Stimulated activated CD8-positive, alpha-beta memory T cell treated with anti-CD3 and anti-CD28 coated beads, Interleukin-4, amount 100 ng/mL, for 4 hours (primary cell): ENCODE measurements around the gene BCAR1.
"Not testable (repeated sequence)": the region's sequence is repeated elsewhere in the genome, so short reads cannot be mapped to it uniquely, and the experiment has no call there.

ENCODE experiments used
- DNase-seq, 2 donors: peaks; one replicate each; pipeline ENCODE4 v3.0.0-alpha.2; 2020; ENCODE audit warnings: low read depth in 2 of 2, low spot score in 1 of 2

The BCAR1 gene

DNA sequence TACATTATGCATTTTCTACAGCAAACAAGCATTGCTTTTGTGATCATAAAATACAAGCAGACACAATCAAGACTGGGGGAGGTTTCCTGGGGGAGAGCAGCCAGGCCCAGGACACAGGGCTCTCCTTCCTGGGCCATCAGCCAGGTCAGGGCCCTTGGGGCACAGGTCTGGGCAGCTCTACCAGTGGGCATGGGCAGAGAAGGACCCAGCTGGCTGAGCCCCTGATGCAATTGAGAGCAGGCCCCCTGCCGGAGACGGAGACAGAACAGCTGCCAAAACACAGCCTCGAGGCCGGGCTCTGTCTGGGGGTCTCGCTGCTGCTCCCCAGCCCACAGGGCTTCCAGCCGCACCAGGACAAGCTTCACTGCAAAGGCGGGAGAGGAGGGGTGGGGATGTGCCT lies 10.8 kb downstream of the BCAR1 start:
- DNase-seq: not testable (repeated sequence)

DNA sequence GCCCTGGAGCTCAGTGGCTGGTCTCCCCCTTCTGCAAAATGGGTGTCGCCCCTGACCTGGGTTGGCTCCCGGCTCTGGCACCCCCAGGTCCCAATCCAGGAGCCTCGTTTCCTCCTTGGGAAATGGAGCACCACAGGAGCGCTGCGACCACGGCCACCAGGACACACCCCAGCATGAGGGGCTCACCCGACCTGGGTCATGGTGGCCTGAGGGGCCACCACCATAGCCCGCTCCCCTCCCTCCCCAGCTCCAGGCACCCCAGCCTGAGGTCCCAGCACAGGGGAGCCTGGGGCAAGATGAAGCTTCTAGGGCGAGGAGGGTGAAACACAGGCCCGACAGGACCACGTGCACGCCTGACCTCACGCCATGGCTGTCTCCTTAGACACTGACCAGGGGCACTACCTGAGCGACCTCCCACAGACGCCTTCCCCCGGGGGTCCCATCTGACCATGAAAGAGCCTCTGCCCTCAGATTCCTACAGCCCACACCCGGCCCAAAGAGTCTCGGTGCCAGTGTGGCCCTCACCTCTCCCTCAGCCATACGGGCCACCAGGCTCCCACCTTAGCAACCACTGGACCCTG lies 11.8 kb downstream of the BCAR1 start:
- DNase-seq: no peak

DNA sequence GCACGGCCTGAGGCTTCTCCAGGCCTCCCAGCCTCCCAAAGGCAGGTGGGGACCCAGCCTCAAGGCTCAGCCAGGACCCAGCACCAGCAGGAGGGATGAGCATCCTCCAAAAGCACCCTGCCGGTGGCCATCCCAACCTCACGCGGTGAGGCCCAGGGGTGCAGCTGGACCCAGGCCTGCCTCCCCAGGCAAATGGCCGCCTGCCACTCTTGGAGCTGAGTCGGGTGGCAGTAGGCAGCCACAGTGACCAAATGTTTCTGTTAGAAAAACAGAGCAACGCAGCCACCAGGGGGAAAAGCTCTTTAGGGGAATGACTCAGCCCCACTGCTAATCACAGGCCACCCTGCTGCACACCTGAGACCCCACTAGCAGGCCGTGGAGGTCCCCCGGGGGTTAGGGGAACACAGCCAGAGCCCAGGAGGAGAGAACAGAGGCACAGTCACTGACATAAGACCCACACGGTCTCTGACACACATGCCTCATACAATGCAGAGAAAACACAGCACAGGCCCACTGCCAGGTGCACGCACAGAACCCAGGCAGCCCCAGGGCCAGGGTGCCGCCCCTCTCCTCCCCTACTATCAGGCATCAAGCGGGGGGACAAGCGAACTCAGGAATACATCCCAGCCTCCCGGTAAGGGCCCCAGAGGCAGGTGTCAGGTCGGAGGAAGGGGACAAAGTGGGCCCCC lies 12.4 kb downstream of the BCAR1 start:
- no peak for DNase-seq

DNA sequence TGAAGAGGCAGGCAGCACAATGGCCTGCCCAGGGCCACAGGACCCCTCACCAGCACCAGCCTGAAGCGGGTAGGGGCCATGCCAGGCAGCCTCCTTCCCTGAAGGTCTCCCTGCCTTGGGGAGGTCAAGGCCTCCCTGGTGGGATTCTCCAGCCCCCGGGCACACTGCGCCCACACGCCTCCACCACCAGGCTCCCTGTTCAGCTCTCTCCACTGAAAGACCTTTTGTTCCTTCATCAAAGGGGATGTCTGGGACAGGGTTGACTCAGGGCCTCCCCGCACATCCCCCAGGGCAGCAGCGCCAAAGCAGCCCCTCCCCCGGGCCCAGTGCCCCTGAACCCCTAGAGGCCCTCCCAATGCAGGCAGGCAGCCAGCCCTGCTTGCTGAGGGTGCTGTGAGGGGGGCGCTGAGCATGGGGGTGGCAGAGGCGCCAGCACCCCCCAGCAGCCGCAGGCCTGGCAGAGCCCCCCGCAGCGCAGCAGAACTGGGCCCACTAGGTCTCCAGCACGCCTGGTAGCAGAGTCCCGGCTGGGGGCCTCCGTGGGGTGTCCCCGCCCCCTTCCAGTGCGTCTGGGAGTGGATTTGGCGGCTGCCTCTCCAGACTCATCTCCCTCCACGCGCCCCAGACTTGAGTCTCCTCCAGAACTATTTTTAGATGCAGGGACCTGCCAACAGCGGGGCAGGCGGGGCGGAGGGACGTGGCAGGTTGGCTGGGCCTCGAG lies 13.1 kb downstream of the BCAR1 start:
- DNase-seq: no peak

DNA sequence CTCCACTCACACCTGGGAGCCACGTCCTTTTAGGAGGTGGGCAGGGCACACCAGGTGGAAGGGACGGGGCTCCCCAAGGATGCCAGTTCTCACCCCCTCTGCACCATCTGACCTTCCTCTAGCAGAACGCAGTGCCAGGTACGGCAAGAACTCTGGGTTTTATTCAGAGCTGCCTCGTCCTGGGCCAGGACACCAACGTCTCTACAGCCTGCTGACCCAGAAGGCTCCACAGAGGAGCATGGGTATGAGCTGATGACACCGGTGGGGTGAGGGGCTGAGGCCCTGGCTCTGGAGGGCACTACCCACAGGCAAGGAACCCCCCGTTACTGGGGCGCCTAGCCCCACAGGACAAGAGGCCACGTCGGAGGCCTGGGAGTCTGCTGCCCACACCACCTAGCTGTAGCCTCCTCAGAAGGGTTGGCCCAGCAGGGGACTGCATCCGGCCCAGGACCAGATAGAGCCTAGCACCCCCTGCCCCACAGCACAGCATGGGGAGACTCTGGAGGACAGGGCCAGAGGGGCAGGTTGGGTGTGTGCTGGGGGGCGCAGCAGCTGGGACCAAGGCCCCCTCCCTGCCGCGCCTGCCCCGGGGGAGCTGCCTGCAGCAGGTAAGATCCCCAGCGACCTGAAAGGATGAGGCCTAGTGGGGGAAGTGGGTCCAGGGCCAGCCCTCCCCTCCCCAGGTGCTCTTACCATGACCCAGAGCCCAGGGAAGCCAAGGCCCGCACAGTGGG lies 13.9 kb downstream of the BCAR1 start:
- DNase-seq: no peak

DNA sequence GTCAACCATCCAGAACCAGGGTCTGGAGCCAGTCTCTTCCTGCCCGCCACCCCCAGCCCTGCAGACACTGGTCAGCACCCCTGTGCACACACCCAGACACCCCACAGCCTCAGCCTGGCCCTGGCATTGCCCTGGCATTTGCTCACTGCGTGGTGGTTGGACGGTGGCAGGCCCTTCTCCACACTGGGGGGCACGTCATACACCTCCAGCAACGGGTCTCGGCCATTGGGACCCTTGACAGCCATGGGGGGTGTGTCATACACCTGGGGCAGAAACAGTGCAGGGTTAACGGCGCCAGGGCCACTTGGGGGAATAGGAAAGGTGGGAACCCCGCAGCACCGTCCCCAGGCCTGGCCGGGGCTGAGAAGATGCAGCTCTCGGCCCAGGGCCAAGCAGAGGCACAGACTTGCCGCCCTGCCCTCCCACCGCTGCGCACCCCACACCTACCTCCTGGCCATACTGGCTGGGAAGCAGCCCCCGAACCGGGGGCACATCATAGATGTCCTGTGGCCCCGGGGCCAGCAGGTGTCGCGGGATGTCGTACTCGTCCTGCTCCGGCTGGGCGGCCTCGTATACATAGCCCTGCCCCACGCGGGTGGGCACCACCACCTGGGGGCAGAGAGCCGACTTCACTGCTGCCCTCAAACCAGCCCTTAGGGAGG lies 14.6 kb downstream of the BCAR1 start:
- DNase-seq: no peak

DNA sequence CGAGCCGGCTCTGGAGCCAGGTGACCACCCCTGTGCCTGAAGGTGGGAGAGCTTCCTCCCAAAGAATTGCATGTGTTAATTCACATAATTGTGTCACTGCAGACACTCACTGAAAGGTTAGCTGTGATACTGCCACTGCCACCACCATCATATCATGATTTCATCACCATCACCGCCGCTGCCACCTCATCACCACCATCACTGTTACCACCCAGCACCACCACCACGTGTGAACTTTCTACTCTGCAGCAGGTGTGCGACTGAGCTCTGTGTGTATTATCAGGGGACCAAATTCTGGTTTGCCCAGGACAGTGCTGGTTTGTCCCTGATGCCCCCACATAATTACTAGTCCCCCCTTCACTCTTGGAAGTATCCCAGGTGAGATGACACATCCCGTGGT lies 15.2 kb downstream of the BCAR1 start:
- DNase-seq: no peak

DNA sequence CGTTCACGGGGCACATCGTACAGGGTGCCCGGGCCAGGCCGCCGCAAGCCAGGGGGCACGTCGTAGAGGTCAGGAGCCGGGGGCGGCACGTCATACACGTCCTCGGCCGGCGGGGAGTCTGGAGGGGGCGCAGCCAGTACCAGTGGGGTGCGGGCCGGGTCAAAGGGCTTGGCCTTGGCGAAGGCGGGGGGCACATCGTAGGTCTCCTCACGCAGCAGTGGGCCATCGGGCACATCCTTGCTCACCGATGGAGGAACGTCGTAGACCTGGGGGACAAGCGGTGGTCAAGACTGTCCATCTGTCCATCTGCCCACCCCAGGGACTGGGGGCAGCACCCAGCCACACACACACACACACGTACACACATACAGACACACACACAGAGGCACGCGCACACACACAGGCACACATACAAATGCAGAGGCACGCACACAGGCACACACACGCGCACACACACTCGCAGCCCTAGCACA lies 15.7 kb downstream of the BCAR1 start:
- no peak for DNase-seq

DNA sequence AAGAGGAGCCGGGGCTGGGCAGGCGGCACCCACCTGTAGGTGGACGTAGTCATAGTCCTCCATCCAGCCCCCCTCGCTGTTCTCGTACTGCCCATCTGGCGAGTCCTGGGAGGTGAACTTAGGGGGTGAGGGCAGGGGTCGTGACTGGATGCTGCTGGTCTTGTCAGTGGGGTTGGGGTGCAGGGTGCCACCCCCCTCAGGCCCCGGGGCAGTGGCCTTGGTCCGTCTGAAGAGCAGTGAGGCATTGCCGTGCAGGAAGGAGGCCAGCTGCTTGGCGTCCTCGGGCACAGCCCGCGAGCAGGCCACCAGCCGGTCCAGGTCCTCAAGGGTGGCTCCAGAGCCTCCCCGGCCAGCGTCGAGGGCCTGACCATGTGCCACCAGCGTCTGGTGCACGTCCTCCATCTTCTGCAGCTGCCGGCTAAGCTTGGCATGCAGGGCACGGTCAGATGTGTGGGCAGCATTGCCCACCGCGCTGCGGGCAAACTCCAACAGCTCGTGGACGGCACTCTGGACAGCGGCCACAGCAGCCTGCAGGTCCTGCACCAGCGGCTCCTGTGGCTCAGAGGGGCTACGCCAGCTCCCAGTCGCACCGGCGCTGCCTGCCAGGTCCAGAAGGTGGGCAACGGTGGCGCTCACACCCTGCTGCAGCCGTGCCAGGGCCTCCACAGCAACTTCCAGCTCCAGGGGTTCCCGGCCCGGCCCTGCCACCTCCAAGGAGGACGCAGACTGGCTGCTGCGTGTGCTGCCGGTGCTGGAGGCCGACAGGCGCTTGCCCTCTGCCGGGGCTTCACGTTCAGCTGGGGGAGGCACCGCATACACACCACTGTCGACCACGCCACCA lies 16.3 kb downstream of the BCAR1 start:
- no peak for DNase-seq

DNA sequence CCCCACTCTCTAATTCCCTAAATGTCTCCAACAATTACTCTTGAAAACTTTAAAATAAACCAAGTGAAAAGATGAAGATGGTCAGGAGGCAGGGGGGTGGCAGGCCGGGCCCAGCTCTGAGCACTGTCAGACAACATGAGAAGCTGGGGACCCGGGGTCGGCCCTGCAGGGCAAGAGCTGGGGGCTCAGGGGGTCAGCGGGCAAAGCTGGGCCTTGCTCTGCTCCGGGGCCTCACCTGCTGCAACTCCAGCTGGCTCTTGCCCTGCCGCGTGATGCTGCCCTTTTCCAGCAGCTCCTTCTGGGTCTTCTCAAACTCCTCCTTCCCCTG lies 17.8 kb downstream of the BCAR1 start:
- no peak for DNase-seq

DNA sequence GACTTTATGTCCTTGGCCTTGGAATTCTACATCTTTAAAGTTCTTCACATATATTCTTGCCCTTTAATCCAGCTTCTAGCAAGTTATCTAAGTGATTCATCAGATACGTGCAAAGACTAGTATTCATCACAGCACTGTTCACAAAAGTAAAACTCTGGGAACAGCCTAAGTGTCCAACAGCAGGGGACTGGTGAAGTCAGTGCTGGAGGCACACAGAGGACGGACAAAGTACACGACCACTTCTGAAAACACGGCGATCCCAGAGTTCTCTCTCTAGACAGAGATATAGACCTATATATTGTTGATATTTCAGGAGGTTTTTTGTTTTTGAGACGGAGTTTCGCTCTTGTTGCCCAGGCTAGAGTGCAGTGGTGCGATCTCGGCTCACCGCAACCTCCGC lies 19.9 kb downstream of the BCAR1 start:
- no peak for DNase-seq

DNA sequence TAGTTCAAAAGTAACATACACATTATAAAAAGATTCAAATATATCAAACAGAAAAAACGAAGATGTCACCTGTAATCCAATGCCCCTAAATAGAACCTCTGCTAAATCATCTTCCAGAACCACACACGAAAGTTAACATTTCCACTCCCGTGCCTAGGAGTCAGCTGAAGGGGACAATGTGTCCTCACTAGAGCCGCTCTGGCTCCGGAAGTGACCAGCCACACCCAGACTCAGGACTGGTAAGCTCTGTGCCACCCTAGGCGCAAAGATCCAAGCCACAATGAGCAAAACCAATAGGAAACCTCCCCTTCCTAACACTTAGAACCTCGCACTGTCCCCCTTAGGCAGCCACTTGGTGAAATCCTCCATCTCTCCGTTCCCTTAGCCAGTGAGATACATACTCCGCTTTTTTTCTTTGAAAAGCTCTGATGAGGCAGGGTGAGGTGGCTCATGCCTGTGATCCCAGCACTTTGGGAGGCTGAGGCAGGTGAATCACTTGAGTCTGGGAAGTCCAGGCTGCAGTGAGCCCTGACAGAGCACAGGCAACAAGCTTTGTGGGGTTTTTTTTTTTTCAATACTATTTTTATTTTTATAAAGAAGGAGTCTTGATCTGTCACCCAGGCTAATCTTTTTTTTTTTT lies 20.8 kb downstream of the BCAR1 start:
- no peak for DNase-seq

DNA sequence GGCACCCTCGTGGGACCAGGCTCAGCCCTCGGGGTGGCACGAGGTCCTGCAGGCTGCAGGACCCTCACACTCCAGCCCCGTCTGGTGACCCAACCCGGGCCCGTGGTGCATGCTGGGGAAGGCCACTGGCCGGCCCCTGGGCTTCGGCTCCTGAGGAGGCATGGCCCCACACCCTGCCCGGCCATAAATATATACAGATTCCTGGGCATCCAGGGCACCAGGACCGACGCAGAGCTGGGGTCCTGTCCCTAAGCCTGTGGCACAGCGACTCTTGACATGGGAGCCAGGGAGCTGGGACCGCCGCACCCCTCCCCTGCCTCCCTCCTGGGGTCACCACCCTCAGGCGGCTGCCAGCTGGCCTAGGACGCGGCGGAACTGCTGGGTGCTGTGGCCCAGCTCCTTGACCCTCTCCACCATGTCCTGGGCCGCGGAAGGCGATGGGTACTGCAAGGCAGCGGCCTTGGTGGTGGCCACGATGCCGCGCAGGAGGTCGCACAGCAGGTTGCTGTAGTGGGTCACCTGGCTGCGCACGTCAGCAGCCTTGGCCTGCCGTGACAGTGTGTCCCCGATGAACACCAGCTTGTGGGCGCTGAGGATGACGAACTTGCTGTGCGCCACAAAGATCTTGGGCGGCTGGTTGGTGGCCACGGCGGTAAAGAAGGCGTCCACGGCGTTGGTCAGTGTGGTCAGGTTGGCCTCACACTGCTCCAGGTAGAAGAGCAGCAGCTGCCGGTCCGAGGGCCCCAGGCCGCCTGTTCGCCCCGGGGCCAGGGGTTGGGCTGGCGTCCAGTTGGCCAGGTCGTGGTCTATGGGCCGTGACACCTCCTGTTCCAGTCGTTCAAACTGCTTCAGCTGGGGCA lies 22.0 kb downstream of the BCAR1 start:
- DNase-seq: no peak

DNA sequence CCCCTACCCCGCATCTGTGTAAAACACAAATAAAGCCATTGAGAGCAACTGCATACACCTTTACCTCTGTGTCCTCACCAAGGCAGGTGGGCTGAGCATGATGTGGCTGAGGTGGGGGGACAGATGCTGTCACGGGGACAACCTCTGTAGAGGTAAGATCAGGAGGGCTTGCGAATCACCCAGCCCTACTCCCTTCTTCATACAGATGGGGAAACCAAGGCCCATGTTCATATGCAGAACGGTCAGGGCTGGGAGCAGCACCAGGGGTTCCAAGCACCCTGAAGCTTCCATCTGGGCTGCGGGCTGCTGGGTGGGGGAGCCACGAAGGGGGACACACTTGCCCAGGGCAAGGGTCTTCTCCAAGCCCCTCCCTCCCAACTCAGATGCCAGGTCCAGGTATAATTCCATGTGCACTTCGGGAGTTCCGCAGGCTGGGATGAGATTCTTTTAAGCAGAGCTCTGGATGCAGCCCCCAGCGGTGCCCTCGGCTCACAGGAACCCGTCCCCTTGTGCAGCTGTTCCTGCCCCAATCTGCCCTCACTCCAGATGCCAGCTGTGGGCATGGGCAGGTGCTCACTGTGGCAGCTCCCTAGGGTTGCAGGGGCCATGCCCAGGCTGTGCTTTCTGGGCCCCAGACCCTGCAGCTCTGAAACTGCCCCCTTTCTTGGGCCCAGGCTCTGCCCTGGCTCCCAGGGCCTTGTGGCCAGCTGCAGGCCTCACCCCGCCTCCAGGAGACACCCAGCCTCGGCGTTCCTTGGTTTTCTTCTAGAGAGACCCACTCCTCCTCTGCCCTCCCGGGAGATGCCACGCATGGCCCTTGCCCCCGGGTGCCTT lies 23.1 kb downstream of the BCAR1 start:
- DNase-seq: no peak

DNA sequence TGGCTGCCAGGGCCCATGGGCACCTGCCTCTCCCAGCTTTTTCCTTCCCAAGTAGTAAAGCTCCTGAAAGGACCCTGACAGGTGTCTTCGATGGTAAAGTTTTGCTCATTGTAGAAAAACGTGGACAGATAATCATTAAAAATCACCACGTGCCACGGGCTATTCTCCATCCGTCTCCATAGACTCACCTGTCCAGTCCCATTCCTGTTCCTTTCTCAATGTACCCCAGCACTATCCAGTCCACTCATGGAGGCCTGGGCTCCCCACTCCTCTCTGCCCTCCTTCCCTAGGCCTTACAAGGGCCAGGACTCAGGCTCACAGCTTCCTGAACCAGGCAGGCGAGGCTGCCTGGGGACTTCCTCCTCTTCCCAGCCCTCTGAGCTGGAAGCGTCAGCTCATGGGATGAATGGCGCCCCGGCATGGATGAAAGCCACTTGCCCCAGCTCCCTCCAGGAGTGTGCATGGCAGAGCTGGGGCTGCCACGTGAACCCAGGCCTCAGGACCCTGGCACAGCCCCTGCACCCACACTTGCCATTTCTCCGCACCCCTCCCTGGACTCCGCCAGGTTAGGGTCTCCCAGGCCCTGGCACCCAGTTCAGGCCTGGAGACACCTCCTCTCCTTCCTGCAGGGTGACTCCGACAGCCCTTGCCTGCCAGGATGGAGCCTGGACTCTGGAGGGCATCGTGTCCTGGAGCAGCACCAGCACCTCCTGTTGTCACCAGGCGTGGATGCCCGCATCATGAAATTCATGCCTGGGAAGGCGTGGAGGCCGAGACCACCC lies 23.9 kb downstream of the BCAR1 start:
- no peak for DNase-seq

DNA sequence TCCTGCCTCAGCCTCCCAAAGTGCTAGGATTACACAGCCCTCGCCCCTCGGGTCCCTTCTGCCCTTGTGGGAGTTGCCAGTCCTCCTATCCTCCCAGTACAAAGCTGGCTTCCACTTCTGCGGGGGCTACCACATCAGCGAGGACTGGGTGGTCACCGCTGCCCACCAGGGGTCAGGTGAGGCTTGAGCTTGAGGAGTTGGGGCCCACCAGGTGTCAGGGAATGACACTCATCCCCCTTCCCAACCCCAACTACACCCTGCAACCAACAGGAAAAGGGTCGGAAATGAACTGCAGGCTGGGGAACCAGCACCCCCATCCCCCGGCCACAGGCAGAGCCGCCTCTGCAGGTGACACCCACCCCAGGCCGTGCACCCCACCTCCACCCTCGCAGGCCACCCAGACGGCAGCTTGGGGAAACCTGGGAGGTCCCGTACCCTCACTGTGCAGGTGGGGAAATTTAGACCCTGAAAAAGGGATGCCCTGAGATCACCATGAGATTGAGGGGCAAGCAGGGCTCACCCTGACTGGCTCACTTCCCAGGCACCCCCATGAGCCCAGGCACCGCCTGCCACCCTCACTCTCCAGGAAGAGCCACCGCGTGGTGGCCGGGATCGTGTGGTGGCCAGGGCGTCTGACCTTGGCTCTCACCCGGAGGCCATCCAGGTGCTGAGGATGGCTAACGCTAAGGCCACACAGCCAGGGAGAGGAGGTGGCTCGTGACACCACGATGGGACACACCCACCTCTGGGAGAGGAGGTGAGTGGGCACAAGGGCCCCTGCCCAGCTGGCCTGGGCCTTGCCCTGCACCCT lies 24.7 kb downstream of the BCAR1 start:
- no peak for DNase-seq
